Omental fat pad (tissue), 4 donors: ENCODE results near the gene KCNIP4. TPM values are rescaled to one million over a fixed set of nuclear protein-coding genes. Genes with fewer than 3 reads are reported as not detected.
A peak's percentile ranks its signal among the peaks of the same experiment; 100 is the strongest.

Experiments used
- ATAC-seq: fragments of 150-250 bp; one replicate; pipeline ENCODE4 v1.9.1; 2016; ENCODE audit warnings: mild to moderate bottlenecking, moderate library complexity; ENCODE audit not compliant: low FRiP score
- DNase-seq: peaks from one replicate; pipeline ENCODE4 v3.0.0-alpha.2; 2019; ENCODE audit warnings: low spot score
- CTCF ChIP-seq, 3 donors: fragments of 450-650 bp; IDR thresholded peaks; one replicate each; pipeline ENCODE4 v1.5.1; 2016 to 2017; ENCODE audit warnings: antibody characterized with exemption in 3 of 3, mild to moderate bottlenecking in 3 of 3, moderate library complexity in 2 of 3
- total RNA-seq, 4 donors: library from RNA; depleted of rRNA; stranded (reverse); fragments of >200 nt; gene quantifications; one replicate each; pipeline ENCODE4 v1.1.0, GENCODE V29; 2016

KCNIP4 gene
- total RNA-seq, 4 donors from 2014 or later, result 0.37 TPM; not detected in 3

- DNase-seq (no peak), ATAC-seq (no peak)
- TF ChIP-seq CTCF (IDR thresholded peaks at IDR 0.05), result no peak
Observed at GRCh38 chr4:21415728-21416127, 532.8 kb downstream of the KCNIP4 start.

GRCh38 chr4:21413807-21414370, 534.7 kb downstream of the KCNIP4 start:
- ATAC-seq (no peak), DNase-seq (no peak)
- TF ChIP-seq CTCF (IDR thresholded peaks at IDR 0.05), result no peak

DNA sequence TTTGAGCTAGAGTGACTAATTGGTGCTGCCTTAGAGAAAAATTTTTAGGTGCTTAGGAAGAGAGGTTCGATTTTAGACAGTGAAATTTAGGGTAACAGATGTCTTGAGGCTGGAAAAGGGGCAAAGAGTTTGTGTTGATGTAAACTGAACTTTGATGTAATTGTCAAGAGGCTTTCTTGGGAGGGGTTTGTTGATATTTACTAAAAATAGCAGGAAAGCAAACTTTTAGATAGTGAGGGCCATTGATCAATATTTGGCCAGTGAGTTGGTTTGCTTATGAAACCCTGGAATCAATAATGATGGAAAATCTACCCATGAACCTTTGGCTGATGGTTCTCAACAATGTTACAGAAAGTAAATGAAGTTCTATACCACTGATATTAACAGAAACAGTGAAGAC, 537.5 kb downstream of the KCNIP4 start:
- no peak for TF ChIP-seq CTCF (IDR thresholded peaks at IDR 0.05)
- no peak for ATAC-seq
- no peak for DNase-seq

DNA sequence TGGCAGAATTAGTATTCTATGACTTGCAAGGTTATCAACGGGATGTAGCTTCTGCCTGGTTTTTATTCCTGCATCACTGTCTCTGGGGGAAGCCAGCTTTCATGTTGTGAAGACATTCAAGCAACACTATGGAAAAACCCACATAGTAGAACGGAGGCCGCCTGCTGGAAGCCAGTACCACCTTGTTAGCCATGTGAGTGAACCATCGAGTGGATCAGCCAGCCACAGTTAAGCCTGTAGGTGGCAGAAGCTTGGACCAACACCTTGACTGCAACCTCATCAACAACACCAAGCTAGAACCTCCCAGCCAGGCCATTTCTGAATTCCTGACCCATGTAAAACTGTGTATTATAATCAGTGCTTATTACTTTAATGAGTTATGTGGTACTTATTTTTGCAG, 538.2 kb downstream of the KCNIP4 start:
- TF ChIP-seq CTCF (IDR thresholded peaks at IDR 0.05), result no peak
- DNase-seq, result no peak

DNA sequence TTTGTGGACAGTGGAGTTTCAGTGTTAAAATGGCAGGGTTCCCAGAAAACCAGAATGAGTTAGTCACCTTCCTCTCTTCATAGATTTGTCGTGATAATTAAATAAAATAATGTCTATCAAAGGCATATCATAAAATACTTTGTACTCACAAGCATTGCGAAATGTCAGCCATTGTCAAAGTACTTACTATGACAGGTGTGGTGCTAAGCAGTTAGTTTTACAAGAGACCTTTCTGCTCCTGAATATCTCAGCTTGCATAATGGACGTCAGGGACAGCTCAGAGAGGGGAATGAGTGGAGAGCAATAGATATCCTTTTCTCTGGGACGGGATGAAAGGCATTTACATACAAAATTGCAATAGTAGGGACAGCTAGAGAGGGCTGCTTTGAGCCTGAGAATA, 560.9 kb downstream of the KCNIP4 start:
- no peak for TF ChIP-seq CTCF (IDR thresholded peaks at IDR 0.05)
- DNase-seq, result no peak
- no peak for ATAC-seq

More for the DNA sequence above, 538.2 kb downstream of the KCNIP4 start:
- ATAC-seq, result no peak

GRCh38 chr4:21386166-21386780, 562.3 kb downstream of the KCNIP4 start:
- ATAC-seq (peak; percentile 59), DNase-seq (no peak)
- TF ChIP-seq CTCF (IDR thresholded peaks at IDR 0.05), result no peak

GRCh38 chr4:21385706-21386105, 562.9 kb downstream of the KCNIP4 start:
- no peak for TF ChIP-seq CTCF (IDR thresholded peaks at IDR 0.05)
- DNase-seq, result no peak
- ATAC-seq, result no peak
